ENCODE results near the gene TAF13.

DNA sequence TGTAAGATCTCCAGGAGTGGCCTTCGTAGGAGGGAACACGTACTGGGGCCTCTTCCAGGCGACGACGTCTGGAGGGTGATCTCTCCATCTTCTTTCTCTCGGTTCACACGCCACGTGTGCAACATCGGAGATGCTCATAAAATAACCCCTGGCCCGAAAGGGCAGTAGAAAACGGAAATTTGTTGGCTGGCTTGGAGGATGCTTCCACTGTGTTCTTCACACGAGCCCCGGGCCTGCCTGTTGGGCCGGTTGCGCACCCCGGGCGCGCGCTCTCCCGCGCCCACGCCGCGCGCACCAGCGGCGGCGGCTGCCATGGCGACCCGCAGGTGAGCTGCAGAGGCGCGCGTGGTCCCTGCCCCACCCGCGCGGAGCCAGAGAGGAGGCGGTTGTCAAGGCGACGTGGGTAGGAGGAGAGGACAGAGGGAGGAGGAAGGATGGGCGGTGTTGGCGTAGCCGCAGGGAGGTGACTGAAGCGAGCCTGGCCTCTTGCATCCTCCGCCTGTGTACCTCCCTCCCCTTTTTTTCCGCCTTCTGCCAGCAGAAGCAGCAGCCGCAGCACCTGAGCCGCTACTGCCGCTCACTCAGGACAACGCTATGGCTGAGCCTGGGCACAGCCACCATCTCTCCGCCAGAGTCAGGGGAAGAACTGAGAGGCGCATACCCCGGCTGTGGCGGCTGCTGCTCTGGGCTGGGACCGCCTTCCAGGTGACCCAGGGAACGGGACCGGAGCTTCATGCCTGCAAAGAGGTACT lies 38.0 kb upstream of the TAF13 start, which contains the start of gene ELAPOR1:
- TF ChIP-seq, protein P1, sequence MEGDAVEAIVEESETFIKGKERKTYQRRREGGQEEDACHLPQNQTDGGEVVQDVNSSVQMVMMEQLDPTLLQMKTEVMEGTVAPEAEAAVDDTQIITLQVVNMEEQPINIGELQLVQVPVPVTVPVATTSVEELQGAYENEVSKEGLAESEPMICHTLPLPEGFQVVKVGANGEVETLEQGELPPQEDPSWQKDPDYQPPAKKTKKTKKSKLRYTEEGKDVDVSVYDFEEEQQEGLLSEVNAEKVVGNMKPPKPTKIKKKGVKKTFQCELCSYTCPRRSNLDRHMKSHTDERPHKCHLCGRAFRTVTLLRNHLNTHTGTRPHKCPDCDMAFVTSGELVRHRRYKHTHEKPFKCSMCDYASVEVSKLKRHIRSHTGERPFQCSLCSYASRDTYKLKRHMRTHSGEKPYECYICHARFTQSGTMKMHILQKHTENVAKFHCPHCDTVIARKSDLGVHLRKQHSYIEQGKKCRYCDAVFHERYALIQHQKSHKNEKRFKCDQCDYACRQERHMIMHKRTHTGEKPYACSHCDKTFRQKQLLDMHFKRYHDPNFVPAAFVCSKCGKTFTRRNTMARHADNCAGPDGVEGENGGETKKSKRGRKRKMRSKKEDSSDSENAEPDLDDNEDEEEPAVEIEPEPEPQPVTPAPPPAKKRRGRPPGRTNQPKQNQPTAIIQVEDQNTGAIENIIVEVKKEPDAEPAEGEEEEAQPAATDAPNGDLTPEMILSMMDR (IDR thresholded peaks at IDR 0.05; ENCODE audit: poor library complexity), result no peak
- TF ChIP-seq EZH2 (IDR thresholded peaks at IDR 0.05; ENCODE audit: borderline replicate concordance), result no peak

All from hepatocyte (in vitro differentiated cells).